HepG2 (cell line): ENCODE data around the gene PUS3. TPM values are rescaled to one million over a fixed set of nuclear protein-coding genes. Genes with fewer than 3 reads are reported as not detected.

Experiments
- ATAC-seq: fragments of 200-7000 bp; cut with Tn5 transposase; 3 replicates; pipeline ENCODE4 v1.9.1; 2020; ENCODE audit warnings: mild to moderate bottlenecking, moderate library complexity
- BruUV-seq: library from RNA; stranded (reverse); fragments of 400-500 nt; replicated peaks from 2 replicates; lab custom pipeline; 2021; lab: Mats Ljungman, UMichigan
- CTCF ChIA-PET: fragments of 300-600 bp; formaldehyde crosslinking; extraction: SDS; loops from one replicate; lab custom pipeline; 2021; ENCODE audit warnings: low total read pairs, inconsistent platforms, low intra/inter-chr PET ratio; lab: Yijun Ruan, JAX
- POLR2A ChIA-PET: fragments of 350-600 bp; sonication (Branson Sonifier 250); formaldehyde crosslinking; loops from one replicate; lab custom pipeline; 2020; ENCODE audit warnings: antibody characterized with exemption, inconsistent platforms; lab: Yijun Ruan, JAX
- DNase-seq: peaks from one replicate; pipeline ENCODE4 v3.0.0-alpha.2; 2015; ENCODE audit warnings: low spot score
- FAIRE-seq: peaks from 3 replicates; lab custom pipeline; 2011; peaks lifted over from hg19 to GRCh38; lab: Jason Lieb, UNC
- H2AFZ ChIP-seq: one replicate; pipeline ENCODE4 v1.6.1; 2011; ENCODE audit warnings: low read length, inconsistent platforms
- H3K27ac ChIP-seq: fragments of 300-600 bp; 3 replicates; pipeline ENCODE4 v1.8.0; 2011; ENCODE audit warnings: mixed run types, mild to moderate bottlenecking, mixed read lengths, low read length, inconsistent platforms; ENCODE audit not compliant: insufficient read depth; ENCODE audit errors: extremely low read length
- H3K27me3 ChIP-seq, 2 experiments: fragments of 200-600 bp in 1 of 2; 2 replicates in 1 of 2; 3 replicates in 1 of 2; pipeline versions ENCODE4 v1.6.0 to v1.8.0; 2011; ENCODE audit warnings: low read length in 2 of 2, mild to moderate bottlenecking in 2 of 2, moderate library complexity in 2 of 2, inconsistent platforms in 1 of 2; ENCODE audit not compliant: insufficient read depth in 2 of 2, control insufficient read depth in 1 of 2
- H3K36me3 ChIP-seq, 2 experiments: fragments of 200-600 bp in 1 of 2; replicated peaks in 1 of 2; 2 replicates in 1 of 2; 3 replicates in 1 of 2; pipeline versions ENCODE4 v1.5.1 to v1.8.0; 2011; ENCODE audit warnings: low read length in 2 of 2, inconsistent platforms in 1 of 2; ENCODE audit not compliant: insufficient read depth in 2 of 2, control insufficient read depth in 1 of 2
- H3K4me1 ChIP-seq: 2 replicates; pipeline ENCODE4 v1.5.1; 2012; ENCODE audit warnings: low read length, inconsistent platforms; ENCODE audit not compliant: insufficient read depth
- H3K4me2 ChIP-seq: 2 replicates; pipeline ENCODE4 v1.6.0; 2011; ENCODE audit warnings: low read depth, low read length, inconsistent platforms
- H3K4me3 ChIP-seq, 3 experiments: fragments of 200-600 bp in 1 of 3; sonication (generic), shearing (Covaris generic) in 1 of 3; replicated peaks in 1 of 3; 2 replicates each; pipeline ENCODE4 v1.5.1; 2011 to 2016; ENCODE audit warnings: low read length in 3 of 3, inconsistent platforms in 2 of 3, low read depth in 2 of 3, mild to moderate bottlenecking in 2 of 3, control low read depth in 1 of 3, mixed read lengths in 1 of 3; ENCODE audit not compliant: insufficient read depth in 1 of 3
- H3K79me2 ChIP-seq: one replicate; pipeline ENCODE4 v1.6.1; 2011; ENCODE audit warnings: low read length, inconsistent platforms; ENCODE audit not compliant: insufficient read depth
- H3K9ac ChIP-seq: 2 replicates; pipeline ENCODE4 v1.6.0; 2011; ENCODE audit warnings: mild to moderate bottlenecking, low read depth, low read length, inconsistent platforms; ENCODE audit not compliant: insufficient read depth
- H3K9me3 ChIP-seq: 2 replicates; pipeline ENCODE4 v1.5.1; 2012; ENCODE audit warnings: mild to moderate bottlenecking, low read length
- H4K20me1 ChIP-seq: 2 replicates; pipeline ENCODE4 v1.6.0; 2011; ENCODE audit warnings: inconsistent platforms, mild to moderate bottlenecking, low read length, moderate library complexity; ENCODE audit not compliant: insufficient read depth
- HNF4A ChIP-seq: sonication (generic); formaldehyde crosslinking; IDR thresholded peaks from 2 replicates; pipeline ENCODE4 v1.4.0; 2020; ENCODE audit warnings: missing genetic modification reagents
- NCOR1 ChIP-seq: fragments of 200-600 bp; sonication (generic); IDR thresholded peaks from 2 replicates; pipeline ENCODE4 v1.7.0; 2017; ENCODE audit warnings: antibody characterized with exemption, low read length, borderline replicate concordance
- NRL ChIP-seq: sonication (generic); formaldehyde crosslinking; IDR thresholded peaks from 2 replicates; pipeline ENCODE4 v1.5.0; 2020; ENCODE audit warnings: missing genetic modification reagents, mild to moderate bottlenecking, moderate library complexity, borderline replicate concordance
- RNF219 ChIP-seq: sonication (generic); formaldehyde crosslinking; IDR thresholded peaks from 2 replicates; pipeline ENCODE4 v1.5.0; 2020; ENCODE audit warnings: mild to moderate bottlenecking, missing genetic modification reagents
- RXRA ChIP-seq: sonication (generic); formaldehyde crosslinking; IDR thresholded peaks from 2 replicates; pipeline ENCODE4 v1.5.1; 2020; ENCODE audit warnings: missing genetic modification reagents
- ZC3H13 ChIP-seq: sonication (generic); formaldehyde crosslinking; IDR thresholded peaks from 2 replicates; pipeline ENCODE4 v1.8.1; 2023; ENCODE audit warnings: mild to moderate bottlenecking, missing genetic modification reagents, moderate library complexity
- WGBS: methylation state at CpG from one replicate; pipeline ENCODE4 v1.1.6; 2017; ENCODE audit warnings: low lambda C conversion rate; 5-methylcytosine and 5-hydroxymethylcytosine counted together
- in situ Hi-C: cut with HindIII; loops from 2 replicates; pipeline ENCODE4 v1.10.0; 2017; ENCODE audit warnings: low pct_unique_long_range_greater_than_20kb; ENCODE audit not compliant: extremely low pct_ligation_motif_present
- intact Hi-C: fragments of 100-400 bp; cut with micrococcal nuclease; formaldehyde crosslinking; loops from one replicate; pipeline ENCODE4 v1.10.0; 2022; ENCODE audit not compliant: unreplicated experiment
- polyA plus RNA-seq, 8 experiments: library from polyadenylated mRNA; depleted of rRNA in 3 of 8; stranded (reverse) in 7 of 8; unstranded in 1 of 8; fragments of >200 nt; fragmentation: Illumina TruSeq in 4 of 8; extraction: Trizol in 4 of 8; gene quantifications; 2 replicates each; pipeline versions ENCODE4 v1.2.1 to v1.2.3, GENCODE V29; 2011 to 2016; ENCODE audit warnings: low read depth in 4 of 8, missing spikeins in 1 of 8, mixed read lengths in 1 of 8; ENCODE audit not compliant: insufficient read depth in 1 of 8
- total RNA-seq, 5 experiments: library from RNA; depleted of rRNA; stranded (reverse); fragments of >200 nt; fragmentation: Illumina TruSeq; extraction: Trizol; gene quantifications; 2 replicates each; pipeline ENCODE4 v1.2.3, GENCODE V29; 2016; ENCODE audit warnings: low read depth in 1 of 5
- TF ChIP-seq, protein P1 (sequence below): IDR thresholded peaks from 2 replicates; pipeline ENCODE4 v1.6.1; 2012; ENCODE audit warnings: low read depth, low read length, improper control_type of control experiment
- TF ChIP-seq, protein P2 (sequence below): sonication (generic); formaldehyde crosslinking; IDR thresholded peaks from 2 replicates; pipeline ENCODE4 v1.4.0; 2020; ENCODE audit warnings: missing genetic modification reagents
- TF ChIP-seq, protein P3 (sequence below): IDR thresholded peaks from 2 replicates; pipeline ENCODE4 v1.6.1; 2016; ENCODE audit warnings: low read depth, borderline replicate concordance
- TF ChIP-seq, protein P4 (sequence below), 2 experiments: sonication (generic) in 1 of 2; formaldehyde crosslinking in 1 of 2; IDR thresholded peaks; 2 replicates each; pipeline versions ENCODE4 v1.4.0 to v1.6.1; 2016 to 2020; ENCODE audit warnings: borderline replicate concordance in 1 of 2, low read depth in 1 of 2, mild to moderate bottlenecking in 1 of 2, missing genetic modification reagents in 1 of 2

Gene PUS3
- total and polyA plus RNA-seq, 2 of the 13 experiments (the other 11 are each of a cell fraction or from before 2014, with no cell fraction given) = 6.0 to 18.2 TPM

- no peak overlapping the region for H2AFZ ChIP-seq
- H3K4me1 ChIP-seq = peaks cover 63% of the 10 kb centered on the region
- WGBS = 74% methylated on average over 9 of the region's 9 CpGs
- TF ChIP-seq NCOR1 (0 out of 2 replicates have a peak, but pooled peaks have one; percentile 20), ZC3H13 (no peak), HNF4A (CRISPR knock-in tag) (peak; percentile 51), RXRA (no peak), NRL (CRISPR knock-in tag) (no peak), RNF219 (CRISPR knock-in tag) (no peak)
- TF ChIP-seq, protein P1, sequence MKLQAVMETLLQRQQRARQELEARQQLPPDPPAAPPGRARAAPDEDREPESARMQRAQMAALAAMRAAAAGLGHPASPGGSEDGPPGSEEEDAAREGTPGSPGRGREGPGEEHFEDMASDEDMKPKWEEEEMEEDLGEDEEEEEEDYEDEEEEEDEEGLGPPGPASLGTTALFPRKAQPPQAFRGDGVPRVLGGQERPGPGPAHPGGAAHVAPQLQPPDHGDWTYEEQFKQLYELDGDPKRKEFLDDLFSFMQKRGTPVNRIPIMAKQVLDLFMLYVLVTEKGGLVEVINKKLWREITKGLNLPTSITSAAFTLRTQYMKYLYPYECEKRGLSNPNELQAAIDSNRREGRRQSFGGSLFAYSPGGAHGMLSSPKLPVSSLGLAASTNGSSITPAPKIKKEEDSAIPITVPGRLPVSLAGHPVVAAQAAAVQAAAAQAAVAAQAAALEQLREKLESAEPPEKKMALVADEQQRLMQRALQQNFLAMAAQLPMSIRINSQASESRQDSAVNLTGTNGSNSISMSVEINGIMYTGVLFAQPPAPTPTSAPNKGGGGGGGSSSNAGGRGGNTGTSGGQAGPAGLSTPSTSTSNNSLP = no peak
- TF ChIP-seq, protein P2, sequence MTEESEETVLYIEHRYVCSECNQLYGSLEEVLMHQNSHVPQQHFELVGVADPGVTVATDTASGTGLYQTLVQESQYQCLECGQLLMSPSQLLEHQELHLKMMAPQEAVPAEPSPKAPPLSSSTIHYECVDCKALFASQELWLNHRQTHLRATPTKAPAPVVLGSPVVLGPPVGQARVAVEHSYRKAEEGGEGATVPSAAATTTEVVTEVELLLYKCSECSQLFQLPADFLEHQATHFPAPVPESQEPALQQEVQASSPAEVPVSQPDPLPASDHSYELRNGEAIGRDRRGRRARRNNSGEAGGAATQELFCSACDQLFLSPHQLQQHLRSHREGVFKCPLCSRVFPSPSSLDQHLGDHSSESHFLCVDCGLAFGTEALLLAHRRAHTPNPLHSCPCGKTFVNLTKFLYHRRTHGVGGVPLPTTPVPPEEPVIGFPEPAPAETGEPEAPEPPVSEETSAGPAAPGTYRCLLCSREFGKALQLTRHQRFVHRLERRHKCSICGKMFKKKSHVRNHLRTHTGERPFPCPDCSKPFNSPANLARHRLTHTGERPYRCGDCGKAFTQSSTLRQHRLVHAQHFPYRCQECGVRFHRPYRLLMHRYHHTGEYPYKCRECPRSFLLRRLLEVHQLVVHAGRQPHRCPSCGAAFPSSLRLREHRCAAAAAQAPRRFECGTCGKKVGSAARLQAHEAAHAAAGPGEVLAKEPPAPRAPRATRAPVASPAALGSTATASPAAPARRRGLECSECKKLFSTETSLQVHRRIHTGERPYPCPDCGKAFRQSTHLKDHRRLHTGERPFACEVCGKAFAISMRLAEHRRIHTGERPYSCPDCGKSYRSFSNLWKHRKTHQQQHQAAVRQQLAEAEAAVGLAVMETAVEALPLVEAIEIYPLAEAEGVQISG = 0 out of 2 replicates have a peak, but pooled peaks have one; percentile 10
- TF ChIP-seq, protein P3, sequence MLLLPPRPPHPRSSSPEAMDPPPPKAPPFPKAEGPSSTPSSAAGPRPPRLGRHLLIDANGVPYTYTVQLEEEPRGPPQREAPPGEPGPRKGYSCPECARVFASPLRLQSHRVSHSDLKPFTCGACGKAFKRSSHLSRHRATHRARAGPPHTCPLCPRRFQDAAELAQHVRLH = no peak
- TF ChIP-seq, protein P4, sequence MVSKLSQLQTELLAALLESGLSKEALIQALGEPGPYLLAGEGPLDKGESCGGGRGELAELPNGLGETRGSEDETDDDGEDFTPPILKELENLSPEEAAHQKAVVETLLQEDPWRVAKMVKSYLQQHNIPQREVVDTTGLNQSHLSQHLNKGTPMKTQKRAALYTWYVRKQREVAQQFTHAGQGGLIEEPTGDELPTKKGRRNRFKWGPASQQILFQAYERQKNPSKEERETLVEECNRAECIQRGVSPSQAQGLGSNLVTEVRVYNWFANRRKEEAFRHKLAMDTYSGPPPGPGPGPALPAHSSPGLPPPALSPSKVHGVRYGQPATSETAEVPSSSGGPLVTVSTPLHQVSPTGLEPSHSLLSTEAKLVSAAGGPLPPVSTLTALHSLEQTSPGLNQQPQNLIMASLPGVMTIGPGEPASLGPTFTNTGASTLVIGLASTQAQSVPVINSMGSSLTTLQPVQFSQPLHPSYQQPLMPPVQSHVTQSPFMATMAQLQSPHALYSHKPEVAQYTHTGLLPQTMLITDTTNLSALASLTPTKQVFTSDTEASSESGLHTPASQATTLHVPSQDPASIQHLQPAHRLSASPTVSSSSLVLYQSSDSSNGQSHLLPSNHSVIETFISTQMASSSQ (IDR thresholded peaks at IDR 0.05; ENCODE audit: low read depth) = no peak
- TF ChIP-seq, protein P4 (CRISPR knock-in tag; IDR thresholded peaks at IDR 0.05; ENCODE audit: borderline replicate concordance) = no peak
- no peak overlapping the region for H3K27ac ChIP-seq
- ChIA-PET POLR2A (interaction anchor here (0.9 to 1.8 kb wide), 6 partner anchors 37 to 380 kb away, joined by 3 to 8 read pairs (median 4); partner anchors contain the start of genes DCPS and HYLS1), CTCF (interaction anchor here (2.2 kb wide), 1 partner anchor 137 kb away, joined by 14 read pairs; the partner anchor contains the start of gene CDON)
- no peaks in the 10 kb centered on the region for H3K79me2 ChIP-seq
- H3K9ac ChIP-seq = no peak overlapping the region
- H4K20me1 ChIP-seq = no peaks in the 10 kb centered on the region
- in situ Hi-C loops = loop anchor here (5.0 kb wide), 1 partner anchor 263 kb away; no protein-coding TSS in a partner anchor
- FAIRE-seq = no peak
- peak overlapping the region in 2 of 3 experiments; percentile 15 to 36; a peak in 2 of 6 replicates for H3K4me3 ChIP-seq
- no peaks in the 10 kb centered on the region for H3K36me3 ChIP-seq
- no peaks in the 10 kb centered on the region for H3K27me3 ChIP-seq
- intact Hi-C loops = loop anchor here (2.0 kb wide), 1 partner anchor 18 kb away; no protein-coding TSS in a partner anchor
- ATAC-seq = peak; percentile 4; the same call in 2 of the 3 replicates
- no peaks in the 10 kb centered on the region for H3K9me3 ChIP-seq
- DNase-seq = no peak
- no TSS peak for BruUV-seq
- peak overlapping the region; percentile 67 for H3K4me2 ChIP-seq
Measured at GRCh38 chr11:125924384-125925007, 21.5 kb upstream of the PUS3 start.
